MM.1S (cell line): ENCODE data around the gene BICC1.

Source experiments
- DNase-seq: peaks from one replicate; pipeline ENCODE4 v3.0.0-alpha.2; 2015
- H2AFZ ChIP-seq: fragments of 300-600 bp; sonication (generic); 2 replicates; pipeline ENCODE4 v1.6.0; 2016; ENCODE audit warnings: antibody characterized with exemption, low read length
- H3F3A ChIP-seq: fragments of 300-600 bp; sonication (generic); 2 replicates; pipeline ENCODE4 v1.6.1; 2016; ENCODE audit warnings: mild to moderate bottlenecking, antibody characterized with exemption, low read length, moderate library complexity, mixed read lengths; ENCODE audit not compliant: insufficient read depth
- H3K27ac ChIP-seq: fragments of 300-600 bp; sonication (generic); 2 replicates; pipeline ENCODE4 v1.5.1; 2016; ENCODE audit warnings: mild to moderate bottlenecking, low read length
- H3K27me3 ChIP-seq: fragments of 300-600 bp; sonication (generic); replicated peaks from 2 replicates; pipeline ENCODE4 v1.6.0; 2016; ENCODE audit warnings: low read length; ENCODE audit not compliant: insufficient read depth
- H3K36me3 ChIP-seq: fragments of 300-600 bp; sonication (generic); replicated peaks from 2 replicates; pipeline ENCODE4 v1.6.1; 2016; ENCODE audit warnings: mild to moderate bottlenecking, low read length, mixed read lengths; ENCODE audit not compliant: insufficient read depth
- H3K4me1 ChIP-seq: fragments of 300-600 bp; sonication (generic); 2 replicates; pipeline ENCODE4 v1.6.1; 2016; ENCODE audit warnings: low read length, mixed read lengths
- H3K4me2 ChIP-seq: fragments of 300-600 bp; sonication (generic); 2 replicates; pipeline ENCODE4 v1.6.0; 2016; ENCODE audit warnings: low read depth, low read length
- H3K4me3 ChIP-seq: fragments of 300-600 bp; sonication (generic); 2 replicates; pipeline ENCODE4 v1.5.1; 2016; ENCODE audit warnings: low read length, mixed read lengths
- H3K79me2 ChIP-seq: fragments of 300-600 bp; sonication (generic); 2 replicates; pipeline ENCODE4 v1.6.1; 2016; ENCODE audit warnings: mixed run types, low read length, mixed read lengths
- H3K9ac ChIP-seq: fragments of 300-600 bp; sonication (generic); 2 replicates; pipeline ENCODE4 v1.6.1; 2016; ENCODE audit warnings: low read length, mixed read lengths
- H3K9me2 ChIP-seq: fragments of 300-600 bp; sonication (generic); replicated peaks from 2 replicates; pipeline ENCODE4 v1.6.1; 2016; ENCODE audit warnings: mild to moderate bottlenecking, low read length, mixed read lengths; ENCODE audit not compliant: insufficient read depth
- H3K9me3 ChIP-seq: fragments of 300-600 bp; sonication (generic); replicated peaks from 2 replicates; pipeline ENCODE4 v1.6.1; 2016; ENCODE audit warnings: mild to moderate bottlenecking, low read length, mixed read lengths; ENCODE audit not compliant: insufficient read depth
- H4K20me1 ChIP-seq: fragments of 300-600 bp; sonication (generic); 2 replicates; pipeline ENCODE4 v1.6.1; 2016; ENCODE audit warnings: mild to moderate bottlenecking, low read length, moderate library complexity, mixed read lengths; ENCODE audit not compliant: insufficient read depth
- CTCF ChIP-seq: fragments of 300-600 bp; sonication (generic); IDR thresholded peaks from 2 replicates; pipeline ENCODE4 v1.5.1; 2016; ENCODE audit warnings: antibody characterized with exemption, low read length, mixed read lengths
- EZH2 ChIP-seq: fragments of 300-600 bp; sonication (generic); optimal IDR thresholded peaks from 2 replicates; pipeline ENCODE3; 2017; ENCODE audit warnings: low read depth, mild to moderate bottlenecking, antibody characterized with exemption, low read length, mixed read lengths
- EZH2phosphoT487 ChIP-seq: fragments of 300-600 bp; sonication (generic); IDR thresholded peaks from 2 replicates; pipeline ENCODE4 v1.6.1; 2018; ENCODE audit warnings: antibody characterized with exemption, low read length

BICC1 gene

GRCh38 chr10:58573144-58573543 is 60.5 kb downstream of the BICC1 start:
- no peaks in the 10 kb centered on the region for H3K4me1 ChIP-seq
- no peak overlapping the region for H3K9ac ChIP-seq
- H3F3A ChIP-seq = no peaks in the 10 kb centered on the region
- no peaks in the 10 kb centered on the region for H3K79me2 ChIP-seq
- H4K20me1 ChIP-seq = no peaks in the 10 kb centered on the region
- no peak overlapping the region for H3K27ac ChIP-seq
- H3K36me3 ChIP-seq = no peaks in the 10 kb centered on the region
- H3K4me3 ChIP-seq = no peak overlapping the region
- H3K4me2 ChIP-seq = no peak overlapping the region
- H3K9me2 ChIP-seq = no peaks in the 10 kb centered on the region
- no peak for DNase-seq
- no peak overlapping the region for H2AFZ ChIP-seq
- no peak for TF ChIP-seq EZH2phosphoT487
- TF ChIP-seq EZH2 = no peak
- TF ChIP-seq CTCF = no peak
- H3K27me3 ChIP-seq = no peaks in the 10 kb centered on the region
- no peaks in the 10 kb centered on the region for H3K9me3 ChIP-seq

- Histone ChIP-seq H2AFZ (no peak overlapping the region), H3K9me3 (no peaks in the 10 kb centered on the region), H3K4me1 (no peaks in the 10 kb centered on the region), H3K27ac (no peak overlapping the region), H3K79me2 (no peaks in the 10 kb centered on the region), H3K9me2 (no peaks in the 10 kb centered on the region), H4K20me1 (no peaks in the 10 kb centered on the region), H3K9ac (no peak overlapping the region), H3K27me3 (no peaks in the 10 kb centered on the region), H3K36me3 (no peaks in the 10 kb centered on the region), H3K4me3 (no peak overlapping the region), H3F3A (no peaks in the 10 kb centered on the region), H3K4me2 (no peak overlapping the region)
- no peak for TF ChIP-seq EZH2phosphoT487
- TF ChIP-seq EZH2 = no peak
- no peak for TF ChIP-seq CTCF
- no peak for DNase-seq
These were observed 61.4 kb downstream of the BICC1 start for GRCh38 chr10:58574058-58574457.

- H3K9me2 ChIP-seq = no peaks in the 10 kb centered on the region
- H4K20me1 ChIP-seq = no peaks in the 10 kb centered on the region
- DNase-seq = no peak
- no peak overlapping the region for H3K4me3 ChIP-seq
- no peaks in the 10 kb centered on the region for H3F3A ChIP-seq
- no peaks in the 10 kb centered on the region for H3K27me3 ChIP-seq
- H3K36me3 ChIP-seq = no peaks in the 10 kb centered on the region
- no peaks in the 10 kb centered on the region for H3K9me3 ChIP-seq
- no peaks in the 10 kb centered on the region for H3K4me1 ChIP-seq
- H3K9ac ChIP-seq = no peak overlapping the region
- no peak overlapping the region for H2AFZ ChIP-seq
- TF ChIP-seq CTCF (no peak), EZH2 (no peak), EZH2phosphoT487 (no peak)
- H3K4me2 ChIP-seq = no peak overlapping the region
- H3K79me2 ChIP-seq = no peaks in the 10 kb centered on the region
- H3K27ac ChIP-seq = no peak overlapping the region
These were observed 62.8 kb downstream of the BICC1 start for GRCh38 chr10:58575491-58575890.
